Measurements from ENCODE around the gene METTL16. TPM values are rescaled to one million over a fixed set of nuclear protein-coding genes. Genes with fewer than 3 reads are reported as not detected.
"Not testable (repeated sequence)": the region's sequence is repeated elsewhere in the genome, so short reads cannot be mapped to it uniquely, and the experiment has no call there.

Gene METTL16
- total RNA-seq, 2 donors from 2014 or later, result 35.8 to 49.9 TPM

- not testable (repeated sequence) for H3K27me3 Mint-ChIP-seq; H3K36me3 Mint-ChIP-seq (ENCODE audit: low read depth); H3K27ac Mint-ChIP-seq; H3K9me3 Mint-ChIP-seq; H3K4me1 Mint-ChIP-seq; H3K4me3 Mint-ChIP-seq; ATAC-seq (replicated peaks)
Observed at GRCh38 chr17:2521775-2522410, 10.2 kb upstream of the METTL16 start.

DNA sequence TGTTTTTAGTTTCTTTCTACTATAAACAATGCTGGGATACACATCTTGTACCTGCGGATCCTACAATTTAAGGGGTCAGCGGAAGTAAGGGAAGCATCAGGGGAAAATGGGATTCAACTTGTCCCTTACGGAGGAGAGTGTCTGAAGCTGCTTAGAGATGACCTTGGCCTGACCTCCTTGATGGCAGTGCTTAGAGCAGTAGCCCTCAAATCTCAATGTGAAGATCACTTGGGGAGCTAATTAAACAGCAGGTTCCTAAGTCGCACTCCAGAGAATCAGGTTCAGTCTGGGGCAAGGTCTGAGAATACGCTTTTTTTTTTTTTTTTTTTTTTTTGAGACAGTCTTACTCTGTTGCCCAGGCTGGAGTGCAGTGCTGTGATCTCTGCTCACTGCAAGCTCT is 9.6 kb upstream of the METTL16 start:
- no peak overlapping the region for H3K4me3 Mint-ChIP-seq
- ATAC-seq (replicated peaks), result no peak
- no peaks in the 10 kb centered on the region for H3K27me3 Mint-ChIP-seq
- no peaks in the 10 kb centered on the region for H3K4me1 Mint-ChIP-seq
- no peaks in the 10 kb centered on the region for H3K9me3 Mint-ChIP-seq
- H3K27ac Mint-ChIP-seq, result no peak overlapping the region
- H3K36me3 Mint-ChIP-seq (ENCODE audit: low read depth), result no peaks in the 10 kb centered on the region

DNA sequence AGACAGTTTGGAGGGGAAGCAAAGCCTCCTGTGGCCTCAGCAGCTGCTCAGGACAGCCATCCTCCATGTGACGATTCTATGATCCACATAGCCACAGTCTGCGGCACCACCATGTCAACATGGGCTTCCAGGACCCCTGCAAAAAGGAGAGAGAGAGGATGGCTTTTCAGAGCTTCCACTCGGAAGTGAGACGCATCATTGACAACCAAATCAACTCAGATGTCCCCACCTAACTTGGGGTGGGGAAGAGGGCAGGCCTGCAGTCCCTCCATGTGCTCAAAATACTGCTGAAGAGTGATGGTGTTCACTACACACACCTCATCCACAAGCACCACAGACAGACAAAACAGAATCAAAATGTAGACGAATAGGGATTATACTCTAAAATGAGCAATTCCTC is 5.9 kb upstream of the METTL16 start:
- no peak for ATAC-seq (replicated peaks)
- H3K4me1 Mint-ChIP-seq, result no peaks in the 10 kb centered on the region
- H3K27ac Mint-ChIP-seq, result no peak overlapping the region
- H3K4me3 Mint-ChIP-seq, result no peak overlapping the region
- no peaks in the 10 kb centered on the region for H3K9me3 Mint-ChIP-seq
- no peaks in the 10 kb centered on the region for H3K27me3 Mint-ChIP-seq
- no peaks in the 10 kb centered on the region for H3K36me3 Mint-ChIP-seq (ENCODE audit: low read depth)

GRCh38 chr17:2511138-2511461 is 588 bp downstream of the METTL16 start:
- peaks cover 18% of the 10 kb centered on the region for H3K36me3 Mint-ChIP-seq (ENCODE audit: low read depth)
- ATAC-seq (replicated peaks), result no peak
- no peaks in the 10 kb centered on the region for H3K9me3 Mint-ChIP-seq
- no peak overlapping the region for H3K4me3 Mint-ChIP-seq
- no peak overlapping the region for H3K27ac Mint-ChIP-seq
- H3K4me1 Mint-ChIP-seq, result peaks cover 16% of the 10 kb centered on the region
- no peaks in the 10 kb centered on the region for H3K27me3 Mint-ChIP-seq

GRCh38 chr17:2510559-2510958 is 1.1 kb downstream of the METTL16 start:
- H3K4me1 Mint-ChIP-seq, result peaks cover 21% of the 10 kb centered on the region
- no peak overlapping the region for H3K27ac Mint-ChIP-seq
- no peaks in the 10 kb centered on the region for H3K9me3 Mint-ChIP-seq
- H3K36me3 Mint-ChIP-seq (ENCODE audit: low read depth), result peaks cover 23% of the 10 kb centered on the region
- H3K4me3 Mint-ChIP-seq, result no peak overlapping the region
- no peak for ATAC-seq (replicated peaks)
- no peaks in the 10 kb centered on the region for H3K27me3 Mint-ChIP-seq

DNA sequence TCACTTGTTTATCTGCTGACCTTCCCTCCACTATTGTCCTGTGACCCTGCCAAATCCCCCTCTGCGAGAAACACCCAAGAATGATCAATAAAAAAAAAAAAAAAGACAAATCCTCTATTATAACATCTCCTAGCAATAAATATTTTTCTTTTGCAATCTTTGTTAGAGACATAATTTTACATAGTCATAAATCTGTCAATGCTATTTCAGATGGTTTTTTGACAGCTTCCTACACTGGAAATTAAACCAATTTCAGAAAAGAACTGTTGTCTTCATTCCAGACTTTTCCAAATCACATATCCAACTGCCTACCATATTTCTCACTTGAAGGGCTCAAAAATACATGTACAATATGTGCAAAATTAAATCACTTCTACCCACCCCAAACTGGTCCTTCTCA is 3.7 kb downstream of the METTL16 start:
- ATAC-seq (replicated peaks), result no peak
- Mint-ChIP-seq H3K4me3 (no peak overlapping the region), H3K4me1 (peaks cover 24% of the 10 kb centered on the region), H3K27me3 (no peaks in the 10 kb centered on the region), H3K36me3 (ENCODE audit: low read depth) (peaks cover 32% of the 10 kb centered on the region), H3K9me3 (no peaks in the 10 kb centered on the region), H3K27ac (peak overlapping the region; percentile 5)

GRCh38 chr17:2507015-2507414 is 4.7 kb downstream of the METTL16 start:
- not testable (repeated sequence) for H3K27ac Mint-ChIP-seq; H3K27me3 Mint-ChIP-seq; ATAC-seq (replicated peaks); H3K9me3 Mint-ChIP-seq; H3K4me3 Mint-ChIP-seq
- Mint-ChIP-seq H3K36me3 (ENCODE audit: low read depth) (peaks cover 41% of the 10 kb centered on the region), H3K4me1 (peaks cover 24% of the 10 kb centered on the region)

GRCh38 chr17:2503627-2504026 is 8.1 kb downstream of the METTL16 start:
- ATAC-seq (replicated peaks), result no peak
- Mint-ChIP-seq H3K9me3 (no peaks in the 10 kb centered on the region), H3K27ac (no peak overlapping the region), H3K36me3 (ENCODE audit: low read depth) (peaks cover 68% of the 10 kb centered on the region), H3K27me3 (no peaks in the 10 kb centered on the region), H3K4me3 (no peak overlapping the region), H3K4me1 (peaks cover 19% of the 10 kb centered on the region)

GRCh38 chr17:2502871-2503580 is 8.7 kb downstream of the METTL16 start:
- Mint-ChIP-seq H3K27ac (no peak overlapping the region), H3K27me3 (no peaks in the 10 kb centered on the region), H3K4me1 (peaks cover 14% of the 10 kb centered on the region), H3K4me3 (no peak overlapping the region), H3K9me3 (no peaks in the 10 kb centered on the region), H3K36me3 (ENCODE audit: low read depth) (peaks cover 68% of the 10 kb centered on the region)
- ATAC-seq (replicated peaks), result no peak

DNA sequence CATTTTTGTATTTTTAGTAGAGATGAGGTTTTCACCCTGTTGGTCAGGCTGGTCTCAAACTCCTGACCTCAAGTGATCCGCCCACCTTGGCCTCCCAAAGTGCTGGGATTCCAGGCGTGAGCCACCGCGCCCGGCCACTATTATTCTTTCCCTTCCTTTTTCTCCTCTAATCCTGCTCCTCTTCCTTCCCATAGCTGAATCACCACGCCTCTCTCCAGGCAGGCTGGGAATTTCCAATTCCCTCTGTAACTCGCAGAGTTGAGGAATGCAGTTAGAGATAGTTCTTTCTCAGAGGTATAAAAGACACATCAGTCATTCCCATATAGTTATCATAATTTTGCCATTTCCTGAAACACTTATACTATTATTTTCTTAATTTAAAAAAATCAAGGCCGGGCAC is 11.2 kb downstream of the METTL16 start:
- no peaks in the 10 kb centered on the region for H3K27me3 Mint-ChIP-seq
- H3K36me3 Mint-ChIP-seq (ENCODE audit: low read depth), result peaks cover 81% of the 10 kb centered on the region

GRCh38 chr17:2489286-2489685 is 22.4 kb downstream of the METTL16 start:
- peaks cover 19% of the 10 kb centered on the region for H3K36me3 Mint-ChIP-seq (ENCODE audit: low read depth)
- not testable (repeated sequence) for H3K9me3 Mint-ChIP-seq; H3K4me1 Mint-ChIP-seq; H3K27me3 Mint-ChIP-seq; ATAC-seq (replicated peaks); H3K4me3 Mint-ChIP-seq; H3K27ac Mint-ChIP-seq

More for the DNA sequence above, 11.2 kb downstream of the METTL16 start:
- H3K4me1 Mint-ChIP-seq, result peaks cover 7% of the 10 kb centered on the region
- ATAC-seq (replicated peaks), result no peak
- no peak overlapping the region for H3K4me3 Mint-ChIP-seq
- H3K27ac Mint-ChIP-seq, result no peak overlapping the region
- H3K9me3 Mint-ChIP-seq, result no peaks in the 10 kb centered on the region

- H3K36me3 Mint-ChIP-seq (ENCODE audit: low read depth), result peaks cover 11% of the 10 kb centered on the region
- no peaks in the 10 kb centered on the region for H3K9me3 Mint-ChIP-seq
- no peak for ATAC-seq (replicated peaks)
- no peak overlapping the region for H3K4me3 Mint-ChIP-seq
- H3K4me1 Mint-ChIP-seq, result peaks cover 8% of the 10 kb centered on the region
- no peaks in the 10 kb centered on the region for H3K27me3 Mint-ChIP-seq
- H3K27ac Mint-ChIP-seq, result peak overlapping the region; percentile 24
Observed at GRCh38 chr17:2487306-2487705, 24.4 kb downstream of the METTL16 start.

DNA sequence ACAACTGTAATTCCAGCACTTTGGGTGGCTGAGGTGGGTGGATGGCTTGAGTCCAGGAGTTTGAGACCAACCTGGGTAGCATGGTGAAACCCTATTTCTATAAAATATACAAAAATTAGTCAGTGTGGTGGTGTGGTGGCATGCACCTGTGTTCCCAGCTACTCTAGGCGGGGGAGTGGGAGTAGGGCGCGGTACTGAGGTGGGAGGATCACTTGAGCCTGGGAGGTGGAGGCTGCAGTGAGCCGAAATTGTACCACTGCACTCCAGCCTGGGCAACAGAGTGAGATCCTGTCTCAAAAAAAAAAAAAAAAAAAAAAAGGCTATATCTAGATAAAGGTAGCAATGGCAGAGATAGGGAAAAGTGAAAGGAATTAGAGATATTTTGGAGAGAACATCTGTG is 25.0 kb downstream of the METTL16 start:
- peak overlapping the region; percentile 24 for H3K27ac Mint-ChIP-seq
- H3K4me1 Mint-ChIP-seq, result peaks cover 11% of the 10 kb centered on the region
- not testable (repeated sequence) for H3K27me3 Mint-ChIP-seq; H3K9me3 Mint-ChIP-seq; H3K4me3 Mint-ChIP-seq; ATAC-seq (replicated peaks)
- H3K36me3 Mint-ChIP-seq (ENCODE audit: low read depth), result peaks cover 14% of the 10 kb centered on the region

DNA sequence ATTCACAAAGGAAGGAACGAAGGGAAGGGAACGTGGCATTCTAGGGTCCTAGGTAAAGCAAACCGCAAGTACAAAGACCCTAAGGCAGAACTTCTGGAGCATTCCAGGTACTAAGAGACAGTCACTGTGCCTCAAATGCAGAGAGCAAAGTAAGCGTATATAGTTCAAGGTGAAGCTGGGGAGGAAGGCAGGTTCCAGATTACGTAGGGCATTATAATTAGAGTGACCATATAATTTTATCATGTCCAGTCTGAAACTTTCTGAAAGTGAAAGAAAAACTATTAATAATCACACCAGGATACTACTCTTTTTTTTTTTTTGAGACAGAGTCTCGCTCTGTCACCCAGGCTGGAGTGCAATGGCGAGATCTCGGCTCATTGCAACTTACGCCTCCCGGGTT is 25.7 kb downstream of the METTL16 start:
- no peaks in the 10 kb centered on the region for H3K27me3 Mint-ChIP-seq
- H3K27ac Mint-ChIP-seq, result no peak overlapping the region
- no peak for ATAC-seq (replicated peaks)
- H3K4me3 Mint-ChIP-seq, result no peak overlapping the region
- peaks cover 11% of the 10 kb centered on the region for H3K4me1 Mint-ChIP-seq
- no peaks in the 10 kb centered on the region for H3K9me3 Mint-ChIP-seq
- peaks cover 14% of the 10 kb centered on the region for H3K36me3 Mint-ChIP-seq (ENCODE audit: low read depth)

- no peak overlapping the region for H3K4me3 Mint-ChIP-seq
- no peak overlapping the region for H3K27ac Mint-ChIP-seq
- H3K36me3 Mint-ChIP-seq (ENCODE audit: low read depth), result peaks cover 15% of the 10 kb centered on the region
- H3K27me3 Mint-ChIP-seq, result no peaks in the 10 kb centered on the region
- ATAC-seq (replicated peaks), result no peak
- H3K4me1 Mint-ChIP-seq, result peaks cover 11% of the 10 kb centered on the region
- no peaks in the 10 kb centered on the region for H3K9me3 Mint-ChIP-seq
Observed at GRCh38 chr17:2485543-2485942, 26.1 kb downstream of the METTL16 start.
